ENCODE measurements around the gene GRIFIN. TPM values are rescaled to one million over a fixed set of nuclear protein-coding genes. Genes with fewer than 3 reads are reported as not detected.

GRIFIN gene
- total RNA-seq, 1 donor from 2014 or later = not detected

DNA sequence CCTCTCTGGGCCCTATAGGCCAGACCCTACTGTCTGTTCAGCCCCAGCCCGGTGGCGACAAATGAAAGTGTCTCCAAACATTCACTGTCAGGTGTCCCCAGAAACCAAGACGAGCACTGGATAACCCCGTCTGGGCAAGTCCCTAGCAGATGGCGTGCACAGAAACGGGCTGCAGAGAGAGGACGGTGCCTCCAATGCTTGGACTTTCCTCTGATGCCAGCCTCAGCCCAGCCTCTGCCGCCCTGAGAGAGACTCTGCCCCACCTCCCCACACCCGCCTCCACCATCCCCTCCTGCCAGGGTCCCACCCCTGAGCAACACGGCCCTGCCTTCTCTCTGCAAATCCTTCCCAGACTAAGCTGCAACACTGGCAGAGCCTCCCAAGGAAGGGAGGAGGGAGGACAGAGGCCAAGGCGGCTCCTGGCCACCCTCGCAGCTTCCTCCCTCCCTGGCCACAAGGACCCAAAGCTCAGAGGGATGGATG lies 36.0 kb upstream of the GRIFIN start:
- ATAC-seq = no peak

- no peak for ATAC-seq
Observed at GRCh38 chr7:2511769-2512168, 35.6 kb upstream of the GRIFIN start.

DNA sequence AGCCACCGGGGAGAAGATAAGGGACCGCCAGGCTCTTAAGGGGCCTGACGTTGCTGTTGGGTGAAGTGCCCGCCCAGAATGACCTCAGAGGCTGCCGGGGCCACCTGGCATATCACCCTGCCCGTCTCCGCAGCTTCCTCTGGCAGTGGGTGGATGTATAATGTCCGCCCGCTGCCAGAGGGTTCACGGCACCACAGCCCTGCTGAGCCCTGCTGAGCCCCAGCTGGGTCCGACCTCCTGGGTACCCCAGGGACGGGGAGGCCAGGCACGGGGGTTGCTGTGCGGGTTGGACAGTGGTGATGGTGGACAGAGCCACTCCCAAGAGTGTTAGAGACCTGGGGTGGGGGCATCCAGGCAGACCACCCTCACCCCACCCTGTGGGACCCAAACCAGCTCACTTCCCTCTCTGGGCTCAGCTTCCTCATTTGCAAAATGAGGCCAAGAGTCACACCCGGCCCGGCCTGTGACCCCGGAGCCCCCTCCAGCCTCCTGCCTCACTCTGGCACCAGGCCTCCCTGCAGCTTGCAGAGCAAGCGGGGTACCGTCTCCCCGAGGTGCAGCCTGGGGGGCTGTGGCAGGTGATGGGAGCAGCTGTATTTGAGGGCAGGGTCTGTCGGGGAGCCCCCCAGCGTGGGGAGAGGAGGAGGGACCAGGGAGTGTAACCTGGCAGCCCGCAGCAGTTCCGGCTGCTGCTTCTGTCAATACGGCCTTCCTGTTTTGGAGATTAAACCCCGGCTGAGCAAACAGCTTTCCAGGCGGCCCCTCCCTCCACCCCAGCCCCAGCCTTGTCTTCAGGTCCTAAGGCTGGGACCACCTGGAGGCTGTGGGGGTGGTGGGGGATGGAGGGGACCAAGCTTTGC lies 34.9 kb upstream of the GRIFIN start:
- ATAC-seq = peak; percentile 40

DNA sequence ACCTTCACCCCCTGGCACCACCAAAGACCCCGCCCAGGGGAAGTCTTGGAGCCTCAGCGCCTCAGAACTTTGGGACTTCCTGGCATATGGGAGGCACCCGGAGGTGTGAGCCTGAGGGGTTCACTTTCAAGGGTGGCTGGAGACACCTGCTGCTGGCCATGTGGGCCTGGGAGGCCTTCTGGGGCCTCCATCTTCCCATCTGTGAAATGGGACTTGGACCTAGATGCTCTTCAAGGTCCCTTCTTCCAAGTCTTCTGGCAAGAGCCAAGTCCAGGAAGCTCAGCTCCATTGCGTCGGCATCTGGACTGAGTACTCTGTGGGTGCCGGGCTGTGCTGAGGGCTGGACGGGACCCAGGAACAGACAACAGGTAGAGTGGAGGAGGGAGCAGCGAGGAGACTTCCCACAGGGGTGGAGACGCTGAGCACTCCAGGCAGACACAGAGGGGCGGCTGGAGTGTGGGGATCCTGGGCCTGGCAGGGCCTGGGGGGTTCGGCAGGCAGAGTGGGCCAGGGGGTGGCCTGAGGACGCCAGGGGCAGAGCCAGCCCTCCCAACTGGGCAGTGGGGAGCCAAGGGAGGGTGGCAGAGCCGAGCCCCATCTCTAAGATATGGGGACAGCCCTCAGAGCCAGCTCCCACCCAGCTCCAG lies 34.1 kb upstream of the GRIFIN start:
- ATAC-seq = no peak

GRCh38 chr7:2509298-2509906 lies 33.2 kb upstream of the GRIFIN start:
- no peak for ATAC-seq

- ATAC-seq = peak; percentile 48
Observed at GRCh38 chr7:2508327-2509215, 32.4 kb upstream of the GRIFIN start.

GRCh38 chr7:2507917-2508306 lies 31.7 kb upstream of the GRIFIN start:
- ATAC-seq = no peak

DNA sequence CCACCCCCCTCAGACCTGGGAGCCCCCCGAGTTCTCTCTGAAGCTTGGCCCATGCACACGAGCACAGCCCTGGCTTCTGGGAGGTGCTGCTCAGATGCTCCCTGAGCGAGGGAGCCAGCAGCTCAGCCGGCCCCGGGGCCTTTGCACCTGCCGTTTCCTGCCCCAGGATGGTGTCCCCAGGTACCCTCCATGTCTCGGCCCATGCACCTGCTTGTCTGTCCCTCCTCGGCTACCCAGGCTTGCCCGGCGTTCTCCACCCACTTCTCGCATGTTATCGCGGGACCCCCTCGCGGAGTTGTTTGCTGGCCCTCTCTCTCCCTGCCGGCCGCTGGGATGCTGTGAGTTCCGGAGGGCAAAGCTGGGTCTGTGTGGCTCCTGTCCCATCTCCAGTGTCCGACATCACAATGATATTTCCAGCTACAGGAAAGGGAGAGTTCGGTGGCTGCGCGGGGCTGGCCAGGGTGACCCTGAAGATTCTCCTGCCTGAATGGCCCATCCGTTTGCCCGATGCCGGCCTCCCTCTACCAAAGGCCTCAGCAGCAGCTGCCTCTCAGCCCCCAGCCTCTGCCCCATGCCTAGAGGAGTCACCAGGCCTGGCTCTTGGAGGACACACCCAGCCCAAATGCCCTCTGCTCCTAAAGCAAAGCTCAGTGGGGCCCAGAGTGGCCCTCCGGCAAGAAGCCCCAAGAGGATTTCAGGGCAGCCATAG lies 31.2 kb upstream of the GRIFIN start:
- ATAC-seq = no peak

GRCh38 chr7:2505401-2505800 lies 29.2 kb upstream of the GRIFIN start:
- ATAC-seq = no peak

- no peak for ATAC-seq
Observed at GRCh38 chr7:2504889-2505375, 28.7 kb upstream of the GRIFIN start.

GRCh38 chr7:2504128-2504888 lies 28.1 kb upstream of the GRIFIN start:
- ATAC-seq = no peak

DNA sequence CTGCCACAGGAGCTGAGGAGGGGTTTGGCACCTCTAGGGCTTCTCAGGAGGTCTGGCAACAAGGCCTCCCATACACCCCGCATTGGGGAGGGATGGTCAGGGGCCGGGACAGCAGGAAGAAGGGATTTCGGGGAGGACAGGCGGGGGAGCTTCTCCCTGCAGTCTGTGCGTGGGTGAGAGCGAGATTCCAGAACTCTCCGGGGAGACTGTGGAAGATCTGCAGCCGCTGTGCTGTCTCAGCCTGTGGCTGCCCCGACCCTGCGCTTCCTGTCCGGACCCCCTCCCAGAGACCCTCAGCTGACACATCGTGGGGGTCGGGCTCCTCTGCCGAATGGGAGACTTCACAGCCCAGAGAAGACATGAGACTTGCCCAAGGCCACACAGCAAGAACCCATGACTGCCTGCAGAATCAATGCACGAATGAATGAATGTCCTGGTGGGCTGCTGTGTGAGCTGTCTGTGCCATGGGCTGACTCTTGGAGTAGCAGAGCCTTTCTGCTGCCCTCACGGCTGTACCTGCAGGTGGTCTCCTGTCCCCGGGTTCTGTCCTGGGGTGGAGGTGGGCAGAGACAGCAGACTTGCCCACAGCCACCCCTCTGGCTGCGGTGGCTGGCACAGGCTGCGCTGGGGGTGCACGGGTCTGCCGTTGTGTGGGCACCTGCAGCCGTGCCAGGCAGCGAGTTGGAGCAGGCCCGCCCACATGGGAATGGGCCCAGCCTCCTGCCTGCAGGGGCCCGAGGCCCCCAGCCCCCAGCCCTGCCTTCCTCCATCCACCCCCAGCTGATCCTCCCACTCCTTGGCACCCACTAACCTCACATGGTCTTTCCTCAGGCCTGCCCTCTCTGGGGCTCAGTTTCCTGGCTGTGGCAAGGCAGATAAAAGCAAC lies 27.1 kb upstream of the GRIFIN start:
- ATAC-seq = no peak

DNA sequence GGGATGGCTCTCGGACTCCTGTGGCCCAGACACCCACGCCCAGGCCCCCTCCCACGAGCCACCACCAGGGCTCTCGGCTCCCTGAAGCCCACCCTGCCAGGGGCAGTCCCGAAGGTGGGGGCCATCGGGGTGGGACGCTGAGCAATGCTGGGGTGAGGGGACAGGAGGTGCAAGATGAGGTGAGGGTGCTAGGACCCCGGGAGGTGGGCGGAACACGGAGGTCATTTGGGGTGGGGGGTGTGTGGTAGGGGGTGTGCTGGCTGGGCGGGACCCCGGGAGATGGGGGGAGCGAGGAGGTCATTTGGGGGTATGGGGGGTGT lies 26.4 kb upstream of the GRIFIN start:
- no peak for ATAC-seq

DNA sequence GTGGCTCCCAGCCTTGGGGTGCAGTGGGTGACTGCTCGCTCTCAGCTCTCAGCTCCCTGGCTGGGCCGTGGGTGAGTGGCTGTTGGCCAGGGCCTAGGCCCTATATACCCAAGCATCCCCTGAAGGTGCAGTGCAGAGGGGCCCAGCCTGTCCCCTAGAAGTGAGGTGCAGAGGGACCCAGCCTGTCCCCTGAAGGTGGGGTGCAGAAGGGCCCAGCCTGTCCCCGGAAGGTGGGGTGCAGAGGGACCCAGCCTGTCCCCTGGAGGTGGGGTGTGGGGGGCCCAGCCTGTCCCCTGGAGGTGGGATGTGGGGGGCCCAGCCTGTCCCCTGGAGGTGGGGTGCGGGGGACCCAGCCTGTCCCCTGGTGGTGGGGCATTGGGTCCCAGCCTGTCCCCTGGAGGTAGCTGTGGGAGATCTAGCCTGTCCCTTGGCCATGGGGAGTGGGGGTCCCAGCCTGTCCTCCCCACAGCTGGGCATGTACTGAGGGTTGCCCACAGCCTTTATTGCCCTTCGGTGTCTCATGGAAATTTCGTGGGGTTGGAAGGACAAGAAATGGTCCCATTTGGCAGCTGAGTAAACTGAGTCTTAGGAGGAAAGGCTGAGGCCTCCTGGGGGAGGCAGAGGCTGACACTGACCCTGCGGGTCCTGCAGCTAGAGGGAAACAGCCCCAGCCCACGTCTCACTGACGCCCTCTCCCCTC lies 25.9 kb upstream of the GRIFIN start:
- ATAC-seq = no peak

DNA sequence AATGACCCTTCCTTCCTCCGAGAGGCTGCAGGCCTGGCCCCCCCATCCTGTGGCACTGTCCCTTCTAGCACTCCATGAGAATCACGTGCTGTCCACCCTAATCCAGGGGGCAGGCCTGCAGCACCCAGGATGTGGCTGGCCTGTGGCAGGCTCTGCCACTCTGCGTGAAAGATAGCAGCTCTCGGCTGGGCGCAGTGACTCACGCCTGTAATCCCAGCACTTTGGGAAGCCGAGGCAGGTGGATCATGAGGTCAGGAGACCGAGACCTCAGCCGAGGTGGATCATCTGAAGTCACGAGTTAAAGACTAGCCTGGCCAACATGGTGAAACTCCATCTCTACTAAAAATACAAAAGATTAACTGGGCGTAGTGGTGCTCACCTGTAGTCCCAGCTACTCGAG lies 24.5 kb upstream of the GRIFIN start:
- no peak for ATAC-seq

GRCh38 chr7:2499719-2500430 lies 23.7 kb upstream of the GRIFIN start:
- no peak for ATAC-seq

DNA sequence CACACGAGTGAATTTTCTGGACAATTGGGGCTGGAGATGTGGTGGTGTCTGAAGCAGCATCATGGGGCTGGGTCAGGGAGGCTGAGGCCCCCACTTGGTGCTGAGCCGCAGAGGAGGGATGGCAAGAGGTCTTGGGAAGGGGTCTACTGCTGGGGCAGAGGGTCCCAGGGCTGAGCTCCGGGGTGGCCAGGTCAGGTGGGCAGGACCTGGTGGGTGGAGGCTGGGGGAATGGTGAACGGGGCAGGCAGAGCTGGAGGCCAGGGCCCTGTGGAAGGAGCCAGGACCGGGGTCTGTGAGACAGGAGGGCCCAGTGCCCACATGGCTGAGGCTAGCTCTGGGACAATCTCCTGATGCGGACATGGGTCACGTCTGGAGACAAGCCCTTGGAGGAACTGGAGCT lies 23.0 kb upstream of the GRIFIN start:
- ATAC-seq = no peak

DNA sequence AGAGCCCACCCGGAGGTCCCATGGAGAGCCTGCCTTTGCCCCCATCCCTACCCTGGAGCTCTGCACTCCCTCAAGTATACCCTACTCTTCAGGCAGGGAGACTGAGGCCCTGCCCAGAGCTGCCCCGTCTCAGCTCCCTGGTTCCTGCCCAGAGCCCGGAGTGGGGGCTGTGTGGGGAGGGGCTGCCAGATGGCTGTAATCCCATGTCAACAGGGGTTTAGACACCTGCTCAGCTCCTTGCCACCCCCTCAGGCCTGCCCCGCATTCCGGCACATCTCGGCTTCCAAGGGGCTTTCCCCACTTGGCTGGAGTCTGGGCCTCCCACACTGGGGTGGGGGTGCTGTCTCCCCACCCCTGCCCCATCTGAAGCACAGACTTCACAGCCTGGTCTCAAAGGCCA lies 22.5 kb upstream of the GRIFIN start:
- no peak for ATAC-seq
